Neural cell (in vitro differentiated cells): ENCODE results near the gene PHOX2A.

Source experiments
- CTCF ChIP-seq: fragments of 450-650 bp; IDR thresholded peaks from 2 replicates; pipeline ENCODE4 v1.5.1; 2014; ENCODE audit warnings: antibody characterized with exemption, mild to moderate bottlenecking, moderate library complexity; ENCODE audit not compliant: poor library complexity, severe bottlenecking
- POLR2AphosphoS5 ChIP-seq: IDR thresholded peaks from 2 replicates; pipeline ENCODE4 v1.6.1; 2012
- RAD21 ChIP-seq: fragments of 450-650 bp; conservative IDR thresholded peaks from 2 replicates; pipeline ENCODE4 v1.6.1; 2014; ENCODE audit warnings: antibody characterized with exemption, mild to moderate bottlenecking, moderate library complexity
- REST ChIP-seq: IDR thresholded peaks from 2 replicates; pipeline ENCODE4 v1.6.1; 2012; ENCODE audit warnings: borderline replicate concordance

- TF ChIP-seq RAD21: no peak
- TF ChIP-seq CTCF: no peak
- no peak for TF ChIP-seq POLR2AphosphoS5
- TF ChIP-seq REST: no peak
Measured at GRCh38 chr11:72251614-72252013, 7.6 kb upstream of the PHOX2A start.
